ENCODE data around the gene INSR. TPM values are rescaled to one million over a fixed set of nuclear protein-coding genes. Genes with fewer than 3 reads are reported as not detected.
"Not testable (repeated sequence)": the region's sequence is repeated elsewhere in the genome, so short reads cannot be mapped to it uniquely, and the experiment has no call there.

Gene INSR
- total and polyA plus RNA-seq, 9 donors: 7.9 to 17.9 (median 13.6) TPM

GRCh38 chr19:7147119-7147675, 147.0 kb downstream of the INSR start:
- 80% methylated on average over 1 of the region's 10 CpGs for WGBS (ENCODE audit: insufficient coverage)
- not testable (repeated sequence) for DNase-seq; H3K27ac ChIP-seq (ENCODE audit: low read length); H3K27me3 ChIP-seq (ENCODE audit: control insufficient read depth, insufficient read depth, low read length); H3K9me3 ChIP-seq (replicated peaks; ENCODE audit: control insufficient read depth, low read depth, low read length); H3K4me1 ChIP-seq (ENCODE audit: control insufficient read depth, insufficient read depth, low read length); H3K4me3 ChIP-seq (ENCODE audit: low read length)
- H3K36me3 ChIP-seq (ENCODE audit: control insufficient read depth, insufficient read depth, low read length): peaks cover 20% of the 10 kb centered on the region

GRCh38 chr19:7146086-7146485, 148.1 kb downstream of the INSR start:
- WGBS (ENCODE audit: insufficient coverage): 100% methylated on average over 3 of the region's 5 CpGs
- not testable (repeated sequence) for H3K27ac ChIP-seq (ENCODE audit: low read length); H3K27me3 ChIP-seq (ENCODE audit: control insufficient read depth, insufficient read depth, low read length); H3K4me1 ChIP-seq (ENCODE audit: control insufficient read depth, insufficient read depth, low read length); H3K4me3 ChIP-seq (ENCODE audit: low read length); H3K9me3 ChIP-seq (replicated peaks; ENCODE audit: control insufficient read depth, low read depth, low read length); DNase-seq
- peaks cover 23% of the 10 kb centered on the region for H3K36me3 ChIP-seq (ENCODE audit: control insufficient read depth, insufficient read depth, low read length)

- no peak overlapping the region for H3K27ac ChIP-seq (ENCODE audit: low read length)
- no peaks in the 10 kb centered on the region for H3K4me1 ChIP-seq (ENCODE audit: control insufficient read depth, insufficient read depth, low read length)
- H3K36me3 ChIP-seq (ENCODE audit: control insufficient read depth, insufficient read depth, low read length): peaks cover 25% of the 10 kb centered on the region
- no peak overlapping the region for H3K4me3 ChIP-seq (ENCODE audit: low read length)
- no peaks in the 10 kb centered on the region for H3K27me3 ChIP-seq (ENCODE audit: control insufficient read depth, insufficient read depth, low read length)
- DNase-seq: no peak
- H3K9me3 ChIP-seq (replicated peaks; ENCODE audit: control insufficient read depth, low read depth, low read length): no peaks in the 10 kb centered on the region
- WGBS (ENCODE audit: insufficient coverage): no CpG with 5 or more reads among the region's 2 CpGs
Measured at GRCh38 chr19:7145494-7145893, 148.7 kb downstream of the INSR start.

DNA sequence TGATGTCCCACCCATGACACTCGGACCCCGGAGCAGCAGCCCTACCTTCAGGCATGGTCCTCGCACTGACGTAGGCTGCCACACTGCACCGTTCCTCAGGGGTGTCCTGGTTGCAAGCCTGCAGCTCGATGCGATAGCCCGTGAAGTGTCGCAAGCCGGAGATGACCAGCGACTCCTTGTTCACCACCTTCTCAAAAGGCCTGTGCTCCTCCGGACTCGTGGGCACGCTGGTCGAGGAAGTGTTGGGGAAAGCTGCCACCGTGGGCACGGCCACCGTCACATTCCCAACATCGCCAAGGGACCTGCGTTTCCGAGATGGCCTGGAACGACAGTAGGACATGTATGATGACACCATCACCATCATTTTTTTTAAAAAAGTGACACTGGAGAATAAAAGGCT, 151.4 kb downstream of the INSR start:
- DNase-seq: no peak
- H3K36me3 ChIP-seq (ENCODE audit: control insufficient read depth, insufficient read depth, low read length): peaks cover 33% of the 10 kb centered on the region
- H3K27me3 ChIP-seq (ENCODE audit: control insufficient read depth, insufficient read depth, low read length): no peaks in the 10 kb centered on the region
- WGBS (ENCODE audit: insufficient coverage): 98% methylated on average over 15 of the region's 22 CpGs
- no peak overlapping the region for H3K27ac ChIP-seq (ENCODE audit: low read length)
- H3K9me3 ChIP-seq (replicated peaks; ENCODE audit: control insufficient read depth, low read depth, low read length): peaks cover 2% of the 10 kb centered on the region
- H3K4me1 ChIP-seq (ENCODE audit: control insufficient read depth, insufficient read depth, low read length): no peaks in the 10 kb centered on the region
- H3K4me3 ChIP-seq (ENCODE audit: low read length): no peak overlapping the region

DNA sequence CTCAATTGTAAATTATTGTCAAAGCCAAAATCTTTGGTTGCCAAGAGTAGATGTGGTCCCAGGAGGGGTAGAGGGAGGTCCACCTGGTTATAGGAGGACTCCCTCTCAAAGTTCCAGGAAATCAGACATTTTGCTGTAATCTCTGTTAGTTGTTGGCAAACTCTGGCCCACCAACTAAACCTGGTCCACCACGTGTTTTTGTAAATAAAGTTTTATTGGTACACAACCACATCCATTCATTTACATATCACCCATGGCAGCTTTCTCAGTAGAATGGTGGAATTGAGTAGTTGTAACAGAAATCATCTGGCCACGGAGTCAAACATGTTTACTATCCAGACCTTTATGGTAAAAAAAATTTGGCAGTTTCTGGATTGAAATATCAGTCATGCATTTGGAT, 154.1 kb downstream of the INSR start:
- Histone ChIP-seq H3K27me3 (ENCODE audit: control insufficient read depth, insufficient read depth, low read length) (no peaks in the 10 kb centered on the region), H3K9me3 (replicated peaks; ENCODE audit: control insufficient read depth, low read depth, low read length) (peaks cover 2% of the 10 kb centered on the region), H3K36me3 (ENCODE audit: control insufficient read depth, insufficient read depth, low read length) (peaks cover 40% of the 10 kb centered on the region), H3K27ac (ENCODE audit: low read length) (no peak overlapping the region), H3K4me3 (ENCODE audit: low read length) (no peak overlapping the region), H3K4me1 (ENCODE audit: control insufficient read depth, insufficient read depth, low read length) (no peaks in the 10 kb centered on the region)
- WGBS (ENCODE audit: insufficient coverage): no CpG with 5 or more reads among the region's 2 CpGs
- DNase-seq: no peak

GRCh38 chr19:7139095-7139494, 155.1 kb downstream of the INSR start:
- H3K4me1 ChIP-seq (ENCODE audit: control insufficient read depth, insufficient read depth, low read length): no peaks in the 10 kb centered on the region
- peaks cover 2% of the 10 kb centered on the region for H3K9me3 ChIP-seq (replicated peaks; ENCODE audit: control insufficient read depth, low read depth, low read length)
- no peaks in the 10 kb centered on the region for H3K27me3 ChIP-seq (ENCODE audit: control insufficient read depth, insufficient read depth, low read length)
- H3K27ac ChIP-seq (ENCODE audit: low read length): no peak overlapping the region
- no peak for DNase-seq
- no peak overlapping the region for H3K4me3 ChIP-seq (ENCODE audit: low read length)
- peaks cover 40% of the 10 kb centered on the region for H3K36me3 ChIP-seq (ENCODE audit: control insufficient read depth, insufficient read depth, low read length)
- WGBS (ENCODE audit: insufficient coverage): no CpG with 5 or more reads among the region's 1 CpG

- Histone ChIP-seq H3K4me3 (ENCODE audit: low read length) (no peak overlapping the region), H3K27ac (ENCODE audit: low read length) (no peak overlapping the region), H3K9me3 (replicated peaks; ENCODE audit: control insufficient read depth, low read depth, low read length) (peaks cover 2% of the 10 kb centered on the region), H3K4me1 (ENCODE audit: control insufficient read depth, insufficient read depth, low read length) (no peaks in the 10 kb centered on the region), H3K27me3 (ENCODE audit: control insufficient read depth, insufficient read depth, low read length) (no peaks in the 10 kb centered on the region), H3K36me3 (ENCODE audit: control insufficient read depth, insufficient read depth, low read length) (peaks cover 40% of the 10 kb centered on the region)
- WGBS (ENCODE audit: insufficient coverage): no CpG with 5 or more reads among the region's 1 CpG
- DNase-seq: no peak
Measured at GRCh38 chr19:7138402-7138801, 155.8 kb downstream of the INSR start.

DNA sequence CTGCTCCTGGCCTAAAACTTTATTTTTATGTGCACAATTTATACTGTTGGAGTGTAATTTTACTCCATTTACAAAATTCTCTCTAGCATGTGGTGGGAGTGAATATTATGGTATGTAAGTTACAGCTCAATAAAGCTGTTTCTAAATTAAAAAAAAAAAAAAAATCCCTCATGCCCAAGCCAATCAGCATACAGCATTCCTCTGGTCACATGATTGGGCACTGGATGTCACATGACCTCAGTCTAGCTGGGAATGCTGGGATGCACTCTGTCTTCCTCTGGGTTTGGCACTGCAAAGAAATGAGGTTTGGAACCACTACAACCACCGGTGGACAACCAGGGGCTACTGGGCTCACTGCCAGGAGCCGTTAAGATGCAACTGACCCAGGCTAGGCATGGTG, 157.1 kb downstream of the INSR start:
- Histone ChIP-seq H3K4me3 (ENCODE audit: low read length) (no peak overlapping the region), H3K36me3 (ENCODE audit: control insufficient read depth, insufficient read depth, low read length) (peaks cover 37% of the 10 kb centered on the region), H3K4me1 (ENCODE audit: control insufficient read depth, insufficient read depth, low read length) (no peaks in the 10 kb centered on the region), H3K27me3 (ENCODE audit: control insufficient read depth, insufficient read depth, low read length) (no peaks in the 10 kb centered on the region), H3K27ac (ENCODE audit: low read length) (no peak overlapping the region), H3K9me3 (replicated peaks; ENCODE audit: control insufficient read depth, low read depth, low read length) (peaks cover 2% of the 10 kb centered on the region)
- WGBS (ENCODE audit: insufficient coverage): 71% methylated on average over 2 of the region's 2 CpGs
- no peak for DNase-seq

- DNase-seq: no peak
- Histone ChIP-seq H3K36me3 (ENCODE audit: control insufficient read depth, insufficient read depth, low read length) (peaks cover 31% of the 10 kb centered on the region), H3K9me3 (replicated peaks; ENCODE audit: control insufficient read depth, low read depth, low read length) (no peaks in the 10 kb centered on the region), H3K27ac (ENCODE audit: low read length) (no peak overlapping the region), H3K4me1 (ENCODE audit: control insufficient read depth, insufficient read depth, low read length) (no peaks in the 10 kb centered on the region), H3K27me3 (ENCODE audit: control insufficient read depth, insufficient read depth, low read length) (no peaks in the 10 kb centered on the region), H3K4me3 (ENCODE audit: low read length) (no peak overlapping the region)
- 91% methylated on average over 16 of the region's 16 CpGs for WGBS (ENCODE audit: insufficient coverage)
Measured at GRCh38 chr19:7132054-7132453, 162.2 kb downstream of the INSR start.

GRCh38 chr19:7130043-7130442, 164.2 kb downstream of the INSR start:
- no peak overlapping the region for H3K27ac ChIP-seq (ENCODE audit: low read length)
- H3K9me3 ChIP-seq (replicated peaks; ENCODE audit: control insufficient read depth, low read depth, low read length): peaks cover 15% of the 10 kb centered on the region
- H3K27me3 ChIP-seq (ENCODE audit: control insufficient read depth, insufficient read depth, low read length): no peaks in the 10 kb centered on the region
- no peaks in the 10 kb centered on the region for H3K4me1 ChIP-seq (ENCODE audit: control insufficient read depth, insufficient read depth, low read length)
- DNase-seq: no peak
- peaks cover 43% of the 10 kb centered on the region for H3K36me3 ChIP-seq (ENCODE audit: control insufficient read depth, insufficient read depth, low read length)
- 100% methylated on average over 1 of the region's 1 CpG for WGBS (ENCODE audit: insufficient coverage)
- H3K4me3 ChIP-seq (ENCODE audit: low read length): no peak overlapping the region

GRCh38 chr19:7126132-7126531, 168.1 kb downstream of the INSR start:
- DNase-seq: no peak
- Histone ChIP-seq H3K27me3 (ENCODE audit: control insufficient read depth, insufficient read depth, low read length) (no peaks in the 10 kb centered on the region), H3K9me3 (replicated peaks; ENCODE audit: control insufficient read depth, low read depth, low read length) (peaks cover 15% of the 10 kb centered on the region), H3K36me3 (ENCODE audit: control insufficient read depth, insufficient read depth, low read length) (peaks cover 55% of the 10 kb centered on the region), H3K4me1 (ENCODE audit: control insufficient read depth, insufficient read depth, low read length) (no peaks in the 10 kb centered on the region), H3K4me3 (ENCODE audit: low read length) (no peak overlapping the region), H3K27ac (ENCODE audit: low read length) (no peak overlapping the region)
- WGBS (ENCODE audit: insufficient coverage): 100% methylated on average over 3 of the region's 3 CpGs
